Prostate gland (tissue), 2 donors: Measurements from ENCODE around the gene MTMR10.

Source experiments
- POLR2AphosphoS5 ChIP-seq: sonication (generic); formaldehyde crosslinking; IDR thresholded peaks from one replicate; pipeline ENCODE4 v1.6.1; 2017; ENCODE audit warnings: antibody characterized with exemption
- TF ChIP-seq, protein P1 (sequence below), 4 experiments: fragments of 200-600 bp in 2 of 4; fragments of 450-650 bp in 2 of 4; sonication (generic) in 2 of 4; IDR thresholded peaks; 1 replicate in 3 of 4; 2 replicates in 1 of 4; pipeline ENCODE4 v1.5.1; 2016 to 2019; ENCODE audit warnings: antibody characterized with exemption in 4 of 4, mild to moderate bottlenecking in 2 of 4, moderate library complexity in 2 of 4

DNA sequence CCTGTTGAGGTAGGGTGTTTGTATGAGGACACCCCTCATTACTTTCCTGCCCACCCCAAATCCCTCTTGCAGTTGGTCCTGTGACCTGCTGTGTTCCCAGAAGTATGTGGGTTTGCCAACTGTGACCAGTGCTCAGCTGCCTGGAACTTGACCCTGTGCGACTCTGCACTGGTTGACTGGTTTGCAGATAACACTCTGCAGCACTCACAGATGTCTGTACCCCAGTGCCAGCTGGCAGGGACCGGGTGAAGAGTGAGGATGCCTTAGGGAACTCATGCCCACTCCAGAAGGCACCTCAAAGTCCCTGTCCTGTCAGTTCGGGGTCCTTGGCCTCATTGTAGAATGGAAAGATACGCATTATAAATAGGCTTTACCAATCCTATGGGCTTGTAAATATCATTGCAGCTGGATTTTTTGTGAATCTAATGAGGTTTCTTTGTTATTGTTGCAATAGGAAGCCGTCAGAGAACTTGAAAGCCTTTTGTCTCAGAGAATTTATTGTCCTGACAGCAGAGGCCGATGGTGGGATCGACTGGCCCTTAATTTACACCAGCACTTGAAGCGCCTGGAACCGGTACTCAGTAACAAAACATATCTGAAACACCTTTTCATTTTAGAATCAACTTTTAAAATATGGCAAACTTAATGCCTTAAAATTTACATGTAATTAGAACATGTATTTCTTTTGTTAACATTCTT, 69.5 kb downstream of the MTMR10 start:
- no peak for TF ChIP-seq POLR2AphosphoS5
- TF ChIP-seq, protein P1, sequence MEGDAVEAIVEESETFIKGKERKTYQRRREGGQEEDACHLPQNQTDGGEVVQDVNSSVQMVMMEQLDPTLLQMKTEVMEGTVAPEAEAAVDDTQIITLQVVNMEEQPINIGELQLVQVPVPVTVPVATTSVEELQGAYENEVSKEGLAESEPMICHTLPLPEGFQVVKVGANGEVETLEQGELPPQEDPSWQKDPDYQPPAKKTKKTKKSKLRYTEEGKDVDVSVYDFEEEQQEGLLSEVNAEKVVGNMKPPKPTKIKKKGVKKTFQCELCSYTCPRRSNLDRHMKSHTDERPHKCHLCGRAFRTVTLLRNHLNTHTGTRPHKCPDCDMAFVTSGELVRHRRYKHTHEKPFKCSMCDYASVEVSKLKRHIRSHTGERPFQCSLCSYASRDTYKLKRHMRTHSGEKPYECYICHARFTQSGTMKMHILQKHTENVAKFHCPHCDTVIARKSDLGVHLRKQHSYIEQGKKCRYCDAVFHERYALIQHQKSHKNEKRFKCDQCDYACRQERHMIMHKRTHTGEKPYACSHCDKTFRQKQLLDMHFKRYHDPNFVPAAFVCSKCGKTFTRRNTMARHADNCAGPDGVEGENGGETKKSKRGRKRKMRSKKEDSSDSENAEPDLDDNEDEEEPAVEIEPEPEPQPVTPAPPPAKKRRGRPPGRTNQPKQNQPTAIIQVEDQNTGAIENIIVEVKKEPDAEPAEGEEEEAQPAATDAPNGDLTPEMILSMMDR (IDR thresholded peaks at IDR 0.05) = no peak
